BJ (cell line): Measurements from ENCODE around the gene RBM26. TPM values are rescaled to one million over a fixed set of nuclear protein-coding genes. Genes with fewer than 3 reads are reported as not detected.

ENCODE experiments used
- CTCF ChIA-PET: fragments of 350-600 bp; formaldehyde crosslinking; extraction: SDS; loops from one replicate; lab custom pipeline; 2021; ENCODE audit warnings: antibody characterized with exemption, inconsistent platforms; lab: Yijun Ruan, JAX
- POLR2A ChIA-PET: fragments of 300-600 bp; sonication (Branson Sonifier 250); formaldehyde crosslinking; extraction: SDS; loops from one replicate; lab custom pipeline; 2021; ENCODE audit warnings: antibody characterized with exemption; lab: Charles Lee
- DNase-seq: peaks from one replicate; pipeline ENCODE4 v3.0.0-alpha.2; 2011; ENCODE audit warnings: low read depth
- H3K27me3 ChIP-seq: 2 replicates; pipeline ENCODE4 v1.6.0; 2011; ENCODE audit warnings: low read length; ENCODE audit not compliant: control insufficient read depth, insufficient read depth
- H3K36me3 ChIP-seq: 2 replicates; pipeline ENCODE4 v1.5.1; 2011; ENCODE audit warnings: low read length; ENCODE audit not compliant: control insufficient read depth, insufficient read depth
- H3K4me3 ChIP-seq: 2 replicates; pipeline ENCODE4 v1.5.1; 2011; ENCODE audit warnings: low read depth, mild to moderate bottlenecking, control low read depth, low read length
- polyA plus RNA-seq: library from polyadenylated mRNA; depleted of rRNA; stranded (reverse); fragments of >200 nt; gene quantifications from 2 replicates; pipeline ENCODE4 v1.2.3, GENCODE V29; 2011
- TF ChIP-seq, protein P1 (sequence below): IDR thresholded peaks from 2 replicates; pipeline ENCODE4 v1.5.1; 2011; ENCODE audit warnings: low read depth, mild to moderate bottlenecking, control low read depth, inconsistent platforms, low read length, moderate library complexity; ENCODE audit not compliant: insufficient read depth

Gene RBM26
- polyA plus RNA-seq, 1 experiment = 7.9 TPM

DNA sequence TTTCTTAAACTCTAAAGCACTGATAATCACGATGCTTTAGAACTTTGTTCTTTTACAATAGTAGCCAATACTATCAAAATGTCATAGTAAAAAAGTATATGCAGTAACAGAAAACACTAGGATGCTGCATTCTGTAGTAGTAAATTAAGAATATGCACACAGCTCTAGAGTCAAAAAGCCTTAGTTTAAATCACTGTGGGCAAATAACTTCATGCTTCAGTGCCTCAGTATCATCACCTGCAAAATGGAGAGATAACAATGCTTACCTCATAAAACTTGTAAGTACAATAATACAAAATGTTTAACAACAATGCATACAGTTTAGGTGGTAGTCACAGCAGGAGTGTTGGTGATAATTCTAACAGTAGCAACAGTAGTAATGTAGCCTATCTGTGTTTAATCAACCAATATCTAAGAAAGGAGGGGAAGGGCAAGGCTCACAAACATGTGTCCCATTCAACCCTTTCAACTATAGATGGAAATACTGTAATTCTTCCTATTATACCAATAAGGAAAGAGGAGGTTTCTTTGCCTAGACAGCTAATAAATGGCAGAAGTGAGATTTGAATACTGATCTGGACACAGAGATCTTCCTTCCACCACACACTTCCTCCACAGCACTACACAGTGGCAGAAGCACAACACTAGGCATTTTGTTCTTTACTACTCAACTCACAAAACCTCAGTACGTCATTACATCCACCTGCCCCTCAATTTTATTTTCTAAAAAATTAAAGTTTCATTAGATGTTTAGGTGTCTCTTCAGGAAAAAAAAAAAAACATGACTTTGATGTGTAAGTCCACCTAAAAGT, 4.6 kb downstream of the RBM26 start:
- ChIA-PET CTCF (interaction anchor here (1.4 kb wide), 1 partner anchor 15 kb away, joined by 4 read pairs; no protein-coding TSS in a partner anchor), POLR2A (interaction anchor here (0.7 kb wide), 1 partner anchor 8 kb away, joined by 4 read pairs; no protein-coding TSS in a partner anchor)
- TF ChIP-seq, protein P1, sequence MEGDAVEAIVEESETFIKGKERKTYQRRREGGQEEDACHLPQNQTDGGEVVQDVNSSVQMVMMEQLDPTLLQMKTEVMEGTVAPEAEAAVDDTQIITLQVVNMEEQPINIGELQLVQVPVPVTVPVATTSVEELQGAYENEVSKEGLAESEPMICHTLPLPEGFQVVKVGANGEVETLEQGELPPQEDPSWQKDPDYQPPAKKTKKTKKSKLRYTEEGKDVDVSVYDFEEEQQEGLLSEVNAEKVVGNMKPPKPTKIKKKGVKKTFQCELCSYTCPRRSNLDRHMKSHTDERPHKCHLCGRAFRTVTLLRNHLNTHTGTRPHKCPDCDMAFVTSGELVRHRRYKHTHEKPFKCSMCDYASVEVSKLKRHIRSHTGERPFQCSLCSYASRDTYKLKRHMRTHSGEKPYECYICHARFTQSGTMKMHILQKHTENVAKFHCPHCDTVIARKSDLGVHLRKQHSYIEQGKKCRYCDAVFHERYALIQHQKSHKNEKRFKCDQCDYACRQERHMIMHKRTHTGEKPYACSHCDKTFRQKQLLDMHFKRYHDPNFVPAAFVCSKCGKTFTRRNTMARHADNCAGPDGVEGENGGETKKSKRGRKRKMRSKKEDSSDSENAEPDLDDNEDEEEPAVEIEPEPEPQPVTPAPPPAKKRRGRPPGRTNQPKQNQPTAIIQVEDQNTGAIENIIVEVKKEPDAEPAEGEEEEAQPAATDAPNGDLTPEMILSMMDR = no peak
- no peaks in the 10 kb centered on the region for H3K27me3 ChIP-seq
- no peaks in the 10 kb centered on the region; the same call in 1 of the 2 replicates for H3K36me3 ChIP-seq
- no peak for DNase-seq
- H3K4me3 ChIP-seq = no peak overlapping the region

DNA sequence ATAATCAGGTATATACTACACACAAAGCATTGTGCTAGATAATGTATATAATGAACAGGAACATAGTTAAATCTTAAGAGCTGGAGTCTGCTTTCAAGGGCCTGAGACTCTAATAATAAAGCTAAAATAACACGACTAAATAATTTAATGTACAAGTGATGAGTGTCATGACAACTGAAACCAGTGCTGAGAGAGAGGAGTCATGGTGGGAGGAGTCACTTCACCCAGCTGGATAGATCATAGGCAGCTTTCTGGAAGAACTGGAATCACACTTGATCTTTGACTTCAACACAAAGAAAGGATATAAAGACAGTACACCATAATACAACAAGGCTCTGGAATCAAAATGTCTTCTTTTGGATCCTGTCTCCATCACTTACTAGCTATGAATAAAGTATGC, 7.1 kb downstream of the RBM26 start:
- CTCF ChIA-PET = interaction anchor here (0.6 to 1.0 kb wide), 2 partner anchors 8 to 43 kb away, joined by 3 to 4 read pairs; no protein-coding TSS in a partner anchor
- POLR2A ChIA-PET = no interaction called here
- Histone ChIP-seq H3K27me3 (no peaks in the 10 kb centered on the region), H3K4me3 (no peak overlapping the region), H3K36me3 (no peaks in the 10 kb centered on the region; the same call in 1 of the 2 replicates)
- no peak for DNase-seq
- TF ChIP-seq, protein P1 = no peak

DNA sequence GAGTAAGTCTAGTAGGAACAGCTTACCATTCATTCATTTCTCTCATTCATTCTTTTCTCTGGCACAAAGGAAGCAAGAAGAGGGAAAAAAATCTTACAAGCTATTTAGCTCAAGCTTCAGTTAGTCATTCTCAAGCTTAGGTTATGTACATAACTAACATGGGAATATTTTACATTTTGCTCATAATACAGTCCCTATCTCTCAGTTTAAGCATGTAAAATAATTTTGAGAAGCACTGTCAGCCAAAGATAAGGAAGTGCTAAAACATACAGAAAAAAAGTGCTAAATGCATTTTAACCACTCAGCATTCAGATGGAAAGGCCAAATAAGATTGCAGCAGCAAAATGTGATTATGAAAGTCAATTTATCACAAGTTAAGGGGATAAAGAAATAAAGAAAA, 7.9 kb downstream of the RBM26 start:
- TF ChIP-seq, protein P1 = no peak
- Histone ChIP-seq H3K4me3 (no peak overlapping the region), H3K27me3 (no peaks in the 10 kb centered on the region), H3K36me3 (no peaks in the 10 kb centered on the region; the same call in 1 of the 2 replicates)
- ChIA-PET CTCF (interaction anchor here (1.0 kb wide), 1 partner anchor 44 kb away, joined by 3 read pairs; no protein-coding TSS in a partner anchor), POLR2A (no interaction called here)
- DNase-seq = no peak

DNA sequence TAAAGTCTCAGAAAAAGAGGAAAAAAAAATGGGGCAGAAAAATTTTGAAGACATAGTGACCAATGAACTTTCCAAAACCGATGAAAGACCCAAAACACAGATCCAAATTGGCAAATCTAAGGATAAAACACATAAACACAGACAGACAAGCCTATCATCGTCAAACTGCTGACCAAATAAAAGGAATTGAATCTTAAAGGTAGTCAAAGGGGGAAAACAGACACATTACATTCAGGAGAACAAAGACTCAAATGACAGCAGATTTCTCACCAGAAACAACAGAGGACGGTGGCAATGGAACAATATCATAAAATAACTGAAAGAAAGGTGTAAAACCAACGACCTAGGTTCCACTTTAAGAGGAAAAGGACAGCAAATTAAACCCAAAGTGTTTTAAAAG, 10.2 kb downstream of the RBM26 start:
- POLR2A ChIA-PET = no interaction called here

More for the DNA sequence above, 10.2 kb downstream of the RBM26 start:
- H3K4me3 ChIP-seq = no peak overlapping the region
- CTCF ChIA-PET = interaction anchor here (0.6 kb wide), 1 partner anchor 10 kb away, joined by 3 read pairs; no protein-coding TSS in a partner anchor
- no peaks in the 10 kb centered on the region; the same call in 1 of the 2 replicates for H3K36me3 ChIP-seq
- DNase-seq = no peak
- TF ChIP-seq, protein P1 = no peak
- H3K27me3 ChIP-seq = no peaks in the 10 kb centered on the region
